Endothelial cell (in vitro differentiated cells): ENCODE measurements around the gene SOBP. TPM values are rescaled to one million over a fixed set of nuclear protein-coding genes. Genes with fewer than 3 reads are reported as not detected.
"Not testable (repeated sequence)": the region's sequence is repeated elsewhere in the genome, so short reads cannot be mapped to it uniquely, and the experiment has no call there.

Experiments
- DNase-seq: peaks from one replicate; pipeline ENCODE4 v3.0.0; 2021; ENCODE audit warnings: low spot score
- H3K27ac Mint-ChIP-seq: one replicate; pipeline ENCODE4 v1.8.0; 2021; ENCODE audit warnings: mixed read lengths, inconsistent platforms; ENCODE audit not compliant: unreplicated experiment
- H3K27me3 Mint-ChIP-seq: one replicate; pipeline ENCODE4 v1.8.0; 2021; ENCODE audit warnings: mild to moderate bottlenecking, moderate library complexity, mixed read lengths, inconsistent platforms; ENCODE audit not compliant: unreplicated experiment
- H3K36me3 Mint-ChIP-seq: one replicate; pipeline ENCODE4 v1.8.0; 2021; ENCODE audit warnings: mild to moderate bottlenecking, low read depth, mixed read lengths, inconsistent platforms; ENCODE audit not compliant: unreplicated experiment
- H3K4me1 Mint-ChIP-seq: one replicate; pipeline ENCODE4 v1.8.0; 2021; ENCODE audit warnings: mild to moderate bottlenecking, mixed read lengths, inconsistent platforms; ENCODE audit not compliant: unreplicated experiment
- H3K4me3 Mint-ChIP-seq: one replicate; pipeline ENCODE4 v1.8.0; 2021; ENCODE audit warnings: mild to moderate bottlenecking, mixed read lengths, inconsistent platforms; ENCODE audit not compliant: unreplicated experiment
- H3K9me3 Mint-ChIP-seq: one replicate; pipeline ENCODE4 v1.8.0; 2021; ENCODE audit warnings: mixed read lengths, inconsistent platforms; ENCODE audit not compliant: unreplicated experiment
- total RNA-seq: library from RNA; stranded (reverse); fragmentation: NEBNext Ultra II Directional; extraction: Animal tissue kit (Norgen Biotek cat#: 25700); gene quantifications from one replicate; pipeline ENCODE4 v1.2.1, GENCODE V29; 2021; ENCODE audit not compliant: unreplicated experiment
- TF ChIP-seq, protein P1 (sequence below): fragments of 200-600 bp; sonication (generic); IDR thresholded peaks from one replicate; pipeline ENCODE4 v1.5.0; 2021; ENCODE audit warnings: antibody characterized with exemption; ENCODE audit not compliant: unreplicated experiment

The SOBP gene
- total RNA-seq, 1 donor from 2014 or later: 1.5 TPM

DNA sequence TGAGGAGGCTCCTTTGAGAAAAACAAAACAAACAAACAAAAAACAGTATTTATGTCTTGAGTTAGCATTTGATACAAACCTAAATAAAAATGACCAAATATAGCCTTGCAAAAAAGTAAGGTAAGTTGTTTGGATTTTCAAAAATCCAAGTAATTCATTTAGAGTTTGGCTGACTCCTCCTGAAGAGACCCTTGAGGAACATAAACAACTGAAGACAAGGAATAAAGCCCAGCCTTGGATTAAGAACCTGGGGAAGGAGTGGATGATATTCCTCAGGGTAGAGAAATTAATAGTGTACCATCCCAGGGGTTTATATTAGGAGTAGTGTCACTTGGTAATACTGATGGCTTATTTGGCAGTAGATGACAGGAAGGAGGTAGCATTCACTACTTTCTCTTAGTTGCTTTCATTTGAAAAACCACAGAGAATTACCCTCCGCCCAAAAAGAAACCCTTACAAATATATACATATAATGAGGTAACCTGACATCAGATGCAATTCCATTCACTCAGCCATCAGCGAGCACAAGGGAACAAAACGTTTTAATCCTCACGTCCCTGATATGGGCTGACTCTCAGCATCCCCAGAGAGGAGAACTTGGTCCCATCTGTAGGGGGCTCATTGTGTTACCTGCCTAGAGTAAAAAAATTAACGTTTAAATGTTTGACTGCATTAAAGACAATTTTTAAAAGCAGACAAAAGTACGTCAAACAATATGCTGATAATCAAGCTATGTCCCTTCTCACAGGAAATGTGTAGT lies 57.0 kb downstream of the SOBP start:
- DNase-seq: no peak
- Mint-ChIP-seq H3K9me3 (no peaks in the 10 kb centered on the region), H3K4me3 (no peak overlapping the region), H3K27me3 (peaks cover 2% of the 10 kb centered on the region), H3K4me1 (peaks cover 2% of the 10 kb centered on the region), H3K36me3 (no peaks in the 10 kb centered on the region), H3K27ac (no peak overlapping the region)
- TF ChIP-seq, protein P1, sequence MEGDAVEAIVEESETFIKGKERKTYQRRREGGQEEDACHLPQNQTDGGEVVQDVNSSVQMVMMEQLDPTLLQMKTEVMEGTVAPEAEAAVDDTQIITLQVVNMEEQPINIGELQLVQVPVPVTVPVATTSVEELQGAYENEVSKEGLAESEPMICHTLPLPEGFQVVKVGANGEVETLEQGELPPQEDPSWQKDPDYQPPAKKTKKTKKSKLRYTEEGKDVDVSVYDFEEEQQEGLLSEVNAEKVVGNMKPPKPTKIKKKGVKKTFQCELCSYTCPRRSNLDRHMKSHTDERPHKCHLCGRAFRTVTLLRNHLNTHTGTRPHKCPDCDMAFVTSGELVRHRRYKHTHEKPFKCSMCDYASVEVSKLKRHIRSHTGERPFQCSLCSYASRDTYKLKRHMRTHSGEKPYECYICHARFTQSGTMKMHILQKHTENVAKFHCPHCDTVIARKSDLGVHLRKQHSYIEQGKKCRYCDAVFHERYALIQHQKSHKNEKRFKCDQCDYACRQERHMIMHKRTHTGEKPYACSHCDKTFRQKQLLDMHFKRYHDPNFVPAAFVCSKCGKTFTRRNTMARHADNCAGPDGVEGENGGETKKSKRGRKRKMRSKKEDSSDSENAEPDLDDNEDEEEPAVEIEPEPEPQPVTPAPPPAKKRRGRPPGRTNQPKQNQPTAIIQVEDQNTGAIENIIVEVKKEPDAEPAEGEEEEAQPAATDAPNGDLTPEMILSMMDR: no peak

DNA sequence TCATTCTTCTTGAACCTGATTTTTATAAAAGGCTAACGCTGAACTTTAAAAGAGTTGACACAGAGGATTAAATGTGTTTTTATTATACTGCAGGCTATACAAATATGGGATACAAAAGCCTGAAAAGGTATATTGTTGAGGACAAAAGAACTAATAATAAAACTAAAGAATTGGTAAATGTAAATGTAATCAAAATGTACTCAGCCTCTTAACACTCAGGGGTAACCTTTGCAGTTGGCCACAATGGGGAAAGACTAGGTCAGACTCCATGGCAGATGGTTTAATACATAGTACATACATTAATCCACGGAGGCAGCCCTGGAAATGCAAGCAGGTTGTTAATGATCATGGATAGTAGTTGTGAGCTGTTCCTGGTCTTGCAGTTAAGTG lies 57.5 kb downstream of the SOBP start:
- Mint-ChIP-seq H3K27me3 (peaks cover 2% of the 10 kb centered on the region), H3K4me1 (no peaks in the 10 kb centered on the region), H3K27ac (no peak overlapping the region), H3K9me3 (no peaks in the 10 kb centered on the region), H3K36me3 (no peaks in the 10 kb centered on the region), H3K4me3 (no peak overlapping the region)
- DNase-seq: no peak
- TF ChIP-seq, protein P1: no peak

DNA sequence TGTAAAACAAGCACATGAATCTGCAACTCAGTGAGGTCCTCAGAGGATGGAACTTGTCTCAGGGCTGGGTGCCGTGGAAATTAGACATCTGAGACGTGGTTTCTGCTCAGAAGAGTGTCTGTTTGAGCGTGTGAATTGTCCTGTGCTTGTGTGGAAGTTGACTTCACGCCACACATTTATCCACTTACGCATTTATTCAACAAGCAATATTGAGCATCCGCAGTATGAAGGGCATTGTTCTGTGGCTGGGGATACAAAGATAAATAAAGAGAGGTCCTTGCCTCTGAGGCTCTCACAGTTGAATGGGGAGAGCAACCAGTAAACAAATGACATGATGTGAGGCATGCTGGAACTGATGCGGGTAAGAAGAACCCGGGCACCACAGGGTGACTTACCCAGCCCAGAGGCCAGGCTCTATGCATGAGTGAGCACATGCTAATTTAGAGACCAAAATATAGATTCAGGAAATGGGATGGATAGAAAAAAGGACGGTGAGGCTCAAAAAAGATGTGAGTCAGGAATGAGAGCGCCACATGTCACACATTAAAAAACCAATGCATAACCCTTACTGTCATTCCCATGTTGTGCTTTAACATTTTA lies 60.4 kb downstream of the SOBP start:
- H3K27me3 Mint-ChIP-seq: peaks cover 2% of the 10 kb centered on the region
- H3K9me3 Mint-ChIP-seq: no peaks in the 10 kb centered on the region
- H3K4me3 Mint-ChIP-seq: no peak overlapping the region
- TF ChIP-seq, protein P1: no peak
- H3K4me1 Mint-ChIP-seq: no peaks in the 10 kb centered on the region
- no peak overlapping the region for H3K27ac Mint-ChIP-seq
- no peak for DNase-seq
- no peaks in the 10 kb centered on the region for H3K36me3 Mint-ChIP-seq

DNA sequence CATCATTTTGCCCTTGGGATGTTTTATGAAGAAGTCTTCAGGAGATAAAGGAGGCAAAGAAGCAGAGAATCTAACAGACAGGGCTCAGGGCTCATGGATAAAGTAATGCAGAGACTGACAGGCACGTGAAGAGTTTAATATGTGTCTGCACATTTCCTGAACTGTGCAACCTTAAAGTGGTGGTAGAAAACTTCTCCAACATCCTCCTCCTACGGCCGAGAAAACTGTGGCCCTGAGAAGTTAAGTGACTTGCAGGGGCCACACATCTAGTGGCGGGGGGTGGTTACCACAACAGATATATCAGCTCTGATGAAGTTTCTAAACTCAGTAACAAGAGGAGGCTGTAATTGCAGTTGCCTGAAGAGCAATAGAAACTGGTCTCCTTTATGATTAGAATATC lies 61.0 kb downstream of the SOBP start:
- H3K36me3 Mint-ChIP-seq: no peaks in the 10 kb centered on the region
- H3K4me3 Mint-ChIP-seq: no peak overlapping the region
- H3K4me1 Mint-ChIP-seq: no peaks in the 10 kb centered on the region
- H3K9me3 Mint-ChIP-seq: no peaks in the 10 kb centered on the region
- TF ChIP-seq, protein P1: no peak
- no peak for DNase-seq
- H3K27ac Mint-ChIP-seq: no peak overlapping the region
- peaks cover 1% of the 10 kb centered on the region for H3K27me3 Mint-ChIP-seq

DNA sequence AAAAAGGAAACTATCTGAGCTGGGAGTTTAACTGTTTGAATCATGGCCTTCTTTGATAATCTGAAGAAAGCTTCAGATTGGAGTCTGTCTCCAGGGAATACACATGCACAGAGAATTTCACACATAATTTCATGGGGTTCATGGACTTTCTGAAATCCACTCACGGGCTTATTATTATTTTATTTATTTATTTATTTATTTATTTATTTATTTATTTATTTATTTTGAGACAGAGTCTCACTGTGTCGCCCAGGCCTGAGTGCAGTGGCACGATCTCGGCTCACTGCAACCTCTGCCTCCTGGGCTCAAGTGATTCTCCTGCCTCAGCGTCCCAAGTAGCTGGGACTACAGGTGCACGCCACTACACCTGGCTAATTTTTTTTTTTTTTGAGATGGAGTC lies 63.2 kb downstream of the SOBP start:
- H3K9me3 Mint-ChIP-seq, H3K27me3 Mint-ChIP-seq, H3K36me3 Mint-ChIP-seq, H3K4me1 Mint-ChIP-seq, DNase-seq, H3K4me3 Mint-ChIP-seq, H3K27ac Mint-ChIP-seq: not testable (repeated sequence)
